SJCRH30 (cell line): ENCODE measurements around the gene COG5. TPM values are rescaled to one million over a fixed set of nuclear protein-coding genes. Genes with fewer than 3 reads are reported as not detected.

Source experiments
- DNase-seq, 2 experiments: peaks; one replicate each; pipeline ENCODE4 v3.0.0-alpha.2; 2015 to 2020
- H3K27ac ChIP-seq: fragments of 250-450 bp; sonication (Bioruptor Pico); 2 replicates; pipeline ENCODE4 v1.5.1; 2020; ENCODE audit warnings: mild to moderate bottlenecking, moderate library complexity
- H3K27me3 ChIP-seq: fragments of 250-450 bp; sonication (Bioruptor Pico); 2 replicates; pipeline ENCODE4 v1.5.1; 2020; ENCODE audit warnings: mild to moderate bottlenecking, moderate library complexity
- H3K36me3 ChIP-seq: fragments of 250-450 bp; sonication (Bioruptor Pico); 2 replicates; pipeline ENCODE4 v1.5.1; 2020; ENCODE audit warnings: mild to moderate bottlenecking, moderate library complexity
- H3K4me1 ChIP-seq: fragments of 250-450 bp; sonication (Bioruptor Pico); 2 replicates; pipeline ENCODE4 v1.5.1; 2020; ENCODE audit warnings: mild to moderate bottlenecking, moderate library complexity
- H3K4me3 ChIP-seq: fragments of 250-450 bp; sonication (Bioruptor Pico); 2 replicates; pipeline ENCODE4 v1.5.1; 2020; ENCODE audit warnings: mild to moderate bottlenecking, moderate library complexity
- H3K9me3 ChIP-seq: fragments of 250-450 bp; sonication (Bioruptor Pico); replicated peaks from 2 replicates; pipeline ENCODE4 v1.5.1; 2020; ENCODE audit warnings: mild to moderate bottlenecking, moderate library complexity
- total RNA-seq: library from RNA; depleted of rRNA; stranded (reverse); fragments of >200 nt; shearing (Covaris generic); gene quantifications from 2 replicates; pipeline ENCODE4 v1.2.3, GENCODE V29; 2014

Gene COG5
- total RNA-seq, 1 experiment from 2014 or later: 41.1 TPM

DNA sequence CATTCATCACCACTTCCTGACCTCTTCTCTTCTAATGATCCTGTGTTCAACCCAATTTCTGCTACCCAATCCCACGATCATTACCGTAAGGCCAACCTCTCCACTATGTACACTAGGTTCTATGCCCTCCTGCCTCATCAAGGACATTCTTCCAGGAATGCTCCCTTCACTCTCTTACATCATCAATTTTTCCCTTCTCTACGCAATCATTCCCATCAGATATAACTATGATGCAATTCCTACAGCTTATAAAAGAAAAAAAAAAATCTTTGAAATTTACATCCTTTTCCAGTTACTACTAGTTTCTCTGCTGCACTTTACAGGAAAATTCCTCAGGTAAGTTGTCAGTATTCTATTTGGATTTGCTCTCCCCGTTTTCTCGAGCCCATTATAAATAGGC lies 124.7 kb downstream of the COG5 start:
- Histone ChIP-seq H3K4me3 (no peak overlapping the region), H3K36me3 (no peaks in the 10 kb centered on the region; the same call in 1 of the 2 replicates), H3K4me1 (no peaks in the 10 kb centered on the region), H3K9me3 (no peaks in the 10 kb centered on the region), H3K27ac (no peak overlapping the region), H3K27me3 (no peaks in the 10 kb centered on the region)
- no peak for DNase-seq

DNA sequence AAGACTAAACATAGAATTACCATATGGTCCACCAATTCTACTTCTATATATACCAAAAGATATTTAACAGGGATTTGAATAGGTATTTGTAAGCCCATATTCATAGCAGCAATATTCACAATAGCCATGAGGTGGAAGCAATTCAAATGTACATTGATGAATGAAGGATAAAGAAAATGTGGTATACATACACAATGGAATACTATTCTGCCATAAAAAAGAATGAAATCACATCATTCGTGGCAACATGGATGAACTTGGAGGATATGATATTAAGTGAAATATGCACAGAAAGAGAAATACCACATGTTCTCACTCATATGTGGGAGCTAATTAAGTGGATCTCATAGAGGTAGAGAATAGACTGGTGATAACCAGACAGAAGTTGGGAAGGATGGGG lies 128.0 kb downstream of the COG5 start:
- no peaks in the 10 kb centered on the region for H3K27me3 ChIP-seq
- DNase-seq: no peak

DNA sequence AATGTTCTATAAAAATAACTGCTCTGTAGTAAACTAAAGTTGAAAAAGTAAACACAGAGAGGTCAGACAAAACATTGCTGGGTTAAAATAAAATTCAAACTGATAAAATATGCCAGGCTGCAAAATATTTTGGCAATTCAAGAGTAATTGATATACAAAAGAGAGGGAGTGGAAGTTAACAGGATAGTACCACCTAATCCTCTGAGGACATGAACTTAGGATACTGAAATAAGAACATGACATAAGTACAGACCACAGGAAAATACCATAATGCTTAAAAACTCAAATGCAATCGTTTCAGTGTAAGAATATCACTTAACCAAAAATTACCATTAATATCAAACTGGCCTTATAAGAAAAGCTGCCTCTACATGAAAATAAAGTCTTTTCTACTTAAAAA lies 131.5 kb downstream of the COG5 start:
- no peak for DNase-seq
- no peak overlapping the region for H3K27ac ChIP-seq
- H3K4me1 ChIP-seq: no peaks in the 10 kb centered on the region
- no peaks in the 10 kb centered on the region for H3K36me3 ChIP-seq
- H3K4me3 ChIP-seq: no peak overlapping the region
- H3K27me3 ChIP-seq: no peaks in the 10 kb centered on the region
- no peaks in the 10 kb centered on the region for H3K9me3 ChIP-seq

More for the DNA sequence above, 128.0 kb downstream of the COG5 start:
- Histone ChIP-seq H3K9me3 (no peaks in the 10 kb centered on the region), H3K36me3 (no peaks in the 10 kb centered on the region), H3K27ac (no peak overlapping the region), H3K4me1 (no peaks in the 10 kb centered on the region), H3K4me3 (no peak overlapping the region)

DNA sequence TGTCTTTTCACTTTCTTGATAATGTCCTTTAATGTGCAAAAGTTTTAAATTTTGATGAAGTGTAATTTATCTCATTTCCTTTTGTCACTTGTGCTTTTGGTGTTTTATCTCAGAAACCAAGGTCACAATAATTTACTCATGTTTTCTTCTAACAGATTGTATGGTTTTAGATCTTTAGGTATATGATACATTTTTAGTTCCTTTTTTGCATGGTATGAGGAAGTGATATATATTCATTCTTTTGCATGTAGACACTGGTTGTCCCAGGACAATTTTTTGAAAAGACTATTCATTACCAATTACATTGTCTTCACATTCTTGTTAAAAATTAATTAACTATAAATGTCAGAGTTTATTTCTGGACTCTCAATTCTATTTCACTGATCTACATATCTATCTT lies 133.7 kb downstream of the COG5 start:
- DNase-seq: no peak
- Histone ChIP-seq H3K27ac (no peak overlapping the region), H3K36me3 (no peaks in the 10 kb centered on the region), H3K27me3 (no peaks in the 10 kb centered on the region), H3K4me3 (no peak overlapping the region), H3K9me3 (no peaks in the 10 kb centered on the region), H3K4me1 (no peaks in the 10 kb centered on the region)

DNA sequence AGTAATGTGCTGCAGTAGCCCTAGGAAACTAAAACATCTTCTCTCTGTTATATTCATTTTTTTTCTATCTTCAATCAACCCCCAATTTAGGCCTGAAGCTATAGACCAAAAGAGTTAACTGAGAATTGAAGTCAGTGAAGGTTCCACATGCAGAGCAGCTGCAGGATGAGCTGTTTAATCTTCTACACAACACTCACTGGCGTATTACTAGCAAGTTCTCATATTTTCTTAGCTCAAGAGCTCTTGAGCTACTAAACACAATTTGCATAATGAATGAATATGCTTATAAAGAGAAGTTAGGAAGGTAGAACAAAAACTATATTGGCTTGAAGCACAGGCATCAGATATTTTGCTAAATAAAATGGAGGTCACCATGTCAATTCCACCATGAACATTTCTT lies 135.1 kb downstream of the COG5 start:
- no peak overlapping the region for H3K4me3 ChIP-seq
- H3K36me3 ChIP-seq: no peaks in the 10 kb centered on the region
- H3K9me3 ChIP-seq: no peaks in the 10 kb centered on the region
- H3K4me1 ChIP-seq: no peaks in the 10 kb centered on the region
- no peaks in the 10 kb centered on the region for H3K27me3 ChIP-seq
- no peak overlapping the region for H3K27ac ChIP-seq
- no peak for DNase-seq

DNA sequence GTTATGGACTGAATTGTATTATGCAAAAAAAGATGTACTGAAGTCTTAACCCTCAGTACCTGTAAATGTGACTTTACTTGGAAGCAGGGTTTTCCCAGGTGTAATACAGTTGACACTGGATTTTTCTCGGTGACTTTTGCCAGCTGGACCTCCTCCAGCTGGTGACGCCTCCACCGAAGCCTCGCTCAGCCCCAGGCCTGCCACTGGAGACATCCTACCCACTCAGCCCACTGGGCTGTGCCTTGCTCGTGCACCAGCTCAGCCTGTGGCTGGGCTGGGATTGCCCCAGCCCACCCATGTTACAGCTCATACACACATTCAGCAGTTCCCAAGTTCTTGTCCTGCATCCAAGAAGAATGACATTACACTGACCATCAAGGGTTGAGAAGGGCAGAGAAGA lies 136.3 kb downstream of the COG5 start:
- H3K9me3 ChIP-seq: no peaks in the 10 kb centered on the region
- H3K4me1 ChIP-seq: no peaks in the 10 kb centered on the region
- no peaks in the 10 kb centered on the region for H3K27me3 ChIP-seq
- no peak overlapping the region for H3K4me3 ChIP-seq
- 0 out of 2 replicates have a peak, but pooled peaks cover 3% of the 10 kb centered on the region for H3K36me3 ChIP-seq
- H3K27ac ChIP-seq: no peak overlapping the region
- no peak for DNase-seq

DNA sequence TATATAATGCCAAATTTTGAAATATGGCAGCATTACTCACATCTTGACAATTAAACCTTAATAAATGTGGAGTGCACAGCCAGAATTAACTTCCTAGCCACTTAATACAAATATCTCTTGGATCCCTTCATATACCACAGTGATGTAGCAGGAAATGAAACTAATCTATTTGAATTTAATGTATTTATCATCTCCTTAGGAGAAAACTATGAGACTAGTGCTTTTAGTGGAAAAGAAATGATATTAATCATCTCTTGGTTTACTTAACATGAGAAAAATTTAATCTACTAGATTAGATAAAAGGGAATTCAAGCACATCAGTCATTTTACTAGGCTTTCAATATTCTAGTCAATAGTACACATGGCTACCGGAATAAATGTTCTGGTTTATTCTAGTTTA lies 149.5 kb downstream of the COG5 start:
- H3K9me3 ChIP-seq: no peaks in the 10 kb centered on the region
- H3K36me3 ChIP-seq: no peaks in the 10 kb centered on the region
- no peak for DNase-seq
- no peak overlapping the region for H3K27ac ChIP-seq
- H3K27me3 ChIP-seq: no peaks in the 10 kb centered on the region
- no peak overlapping the region for H3K4me3 ChIP-seq
- no peaks in the 10 kb centered on the region for H3K4me1 ChIP-seq

DNA sequence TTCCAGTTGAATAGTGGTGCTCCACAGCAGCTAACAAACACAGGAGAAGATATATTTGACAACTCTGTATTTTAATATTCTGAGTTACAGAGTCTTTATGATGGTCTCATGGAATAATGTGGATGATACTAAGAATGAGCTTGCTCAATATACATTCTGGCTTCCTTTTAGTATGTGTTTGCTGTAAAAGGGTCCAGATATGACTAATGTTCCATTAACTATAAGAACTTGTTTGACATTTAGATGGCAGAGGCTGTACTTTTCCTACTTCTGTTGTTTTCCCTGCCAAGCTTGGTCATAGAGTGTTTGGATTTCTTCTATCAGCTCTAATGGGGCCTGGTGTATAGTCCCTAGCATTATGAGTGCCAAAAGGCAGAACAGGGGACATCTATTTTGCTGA lies 155.4 kb downstream of the COG5 start:
- no peak overlapping the region for H3K27ac ChIP-seq
- no peaks in the 10 kb centered on the region for H3K9me3 ChIP-seq
- DNase-seq: no peak
- H3K4me3 ChIP-seq: no peak overlapping the region
- no peaks in the 10 kb centered on the region for H3K27me3 ChIP-seq
- H3K4me1 ChIP-seq: no peaks in the 10 kb centered on the region
- no peaks in the 10 kb centered on the region for H3K36me3 ChIP-seq

DNA sequence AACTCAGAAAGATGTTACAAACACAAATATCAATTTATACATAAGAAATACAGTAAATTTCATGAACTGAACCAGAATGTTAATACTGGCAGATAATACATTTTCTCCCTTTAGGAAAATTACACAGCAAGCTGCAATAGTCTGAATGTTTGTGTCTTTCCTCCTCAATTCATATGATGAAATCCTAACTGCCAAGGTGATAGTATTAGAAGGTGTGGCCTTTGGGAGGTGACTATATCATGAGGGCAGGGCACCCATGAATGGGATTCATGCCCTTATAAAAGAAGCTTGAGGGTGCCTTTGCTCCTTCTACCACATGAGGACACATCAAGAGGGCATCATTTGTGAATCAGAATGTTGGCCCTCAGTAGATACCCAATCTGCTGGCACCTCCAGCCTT lies 158.2 kb downstream of the COG5 start:
- no peak overlapping the region for H3K27ac ChIP-seq
- DNase-seq: no peak
- H3K9me3 ChIP-seq: no peaks in the 10 kb centered on the region
- H3K36me3 ChIP-seq: no peaks in the 10 kb centered on the region
- H3K4me1 ChIP-seq: no peaks in the 10 kb centered on the region
- H3K4me3 ChIP-seq: no peak overlapping the region
- H3K27me3 ChIP-seq: no peaks in the 10 kb centered on the region

DNA sequence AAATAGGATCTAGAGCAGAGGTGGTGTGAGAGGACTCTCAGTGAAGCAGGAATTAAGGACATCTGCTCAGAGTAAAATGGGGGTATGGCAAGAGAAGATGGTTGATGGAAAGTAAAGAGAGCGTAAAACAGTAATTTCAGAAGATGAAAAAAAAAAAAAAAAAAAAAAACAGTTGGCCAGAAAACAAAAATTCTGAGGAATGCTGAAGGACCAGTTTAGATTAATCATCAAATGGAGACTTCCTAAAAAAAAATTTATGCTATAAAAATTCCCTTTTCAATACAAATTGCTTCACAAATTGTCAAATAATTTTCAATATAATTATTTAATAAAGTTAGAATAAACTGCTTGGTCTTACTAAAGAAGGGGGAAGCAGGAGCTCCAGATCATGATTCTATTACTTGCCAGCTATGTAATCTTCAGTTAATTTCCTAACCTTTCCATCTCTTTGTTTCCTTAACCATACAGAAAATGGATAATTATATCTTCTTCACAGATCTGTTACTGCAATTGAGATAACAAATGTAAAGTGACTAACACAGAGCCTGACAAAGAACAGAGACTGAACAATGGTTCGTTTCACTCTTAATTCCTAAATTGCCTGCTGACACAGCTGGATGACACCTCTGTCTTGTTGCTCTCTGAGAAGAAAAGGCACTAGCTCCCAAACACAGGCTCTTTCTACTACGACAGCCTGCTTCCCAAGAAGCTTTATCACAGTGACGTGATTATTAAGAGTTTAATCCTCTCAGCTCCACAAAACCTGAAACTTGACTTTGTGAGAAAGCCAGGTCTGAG lies 158.8 kb downstream of the COG5 start:
- H3K4me1 ChIP-seq: no peaks in the 10 kb centered on the region
- no peak for DNase-seq
- H3K4me3 ChIP-seq: no peak overlapping the region
- H3K27me3 ChIP-seq: no peaks in the 10 kb centered on the region
- H3K36me3 ChIP-seq: no peaks in the 10 kb centered on the region
- no peaks in the 10 kb centered on the region for H3K9me3 ChIP-seq
- no peak overlapping the region for H3K27ac ChIP-seq

DNA sequence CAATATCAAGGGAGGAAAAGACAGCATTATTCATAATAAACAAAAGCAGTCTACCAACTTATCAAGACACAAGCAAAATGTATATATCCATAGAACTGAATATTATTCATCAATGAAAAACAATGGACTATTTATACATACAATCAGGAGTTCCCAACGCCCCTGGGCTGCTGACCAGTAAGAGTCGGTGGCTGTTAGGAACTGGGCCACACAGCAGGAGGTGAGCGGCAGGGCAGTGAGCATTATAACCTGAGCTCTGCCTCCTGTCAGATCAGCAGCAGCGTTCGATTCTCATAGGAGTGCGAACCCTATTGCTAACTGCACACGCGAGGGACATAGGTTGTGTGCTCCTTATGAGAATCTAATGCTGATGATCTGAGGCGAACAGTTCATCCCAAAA lies 165.6 kb downstream of the COG5 start:
- DNase-seq: no peak
- no peaks in the 10 kb centered on the region for H3K9me3 ChIP-seq
- H3K4me3 ChIP-seq: no peak overlapping the region
- H3K36me3 ChIP-seq: no peaks in the 10 kb centered on the region
- no peaks in the 10 kb centered on the region for H3K27me3 ChIP-seq
- no peak overlapping the region for H3K27ac ChIP-seq
- H3K4me1 ChIP-seq: no peaks in the 10 kb centered on the region

DNA sequence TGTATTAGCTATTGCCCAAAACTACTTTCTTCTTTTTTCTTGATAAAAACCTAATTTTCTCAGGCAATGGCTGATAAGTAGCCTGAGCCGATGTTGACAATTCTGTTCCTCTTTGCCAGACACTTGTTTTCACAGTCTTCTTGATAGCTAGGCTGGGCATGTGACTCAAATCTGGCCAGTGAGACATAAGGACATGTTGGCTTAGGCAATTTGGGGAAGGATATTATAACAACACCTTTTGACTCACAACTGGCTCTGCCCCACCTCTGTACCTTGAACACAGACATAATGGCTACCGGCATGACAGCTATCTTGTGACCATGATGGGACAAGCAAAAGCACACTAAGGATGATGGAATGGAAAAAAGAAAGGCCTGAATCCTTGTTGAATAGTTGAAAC lies 166.7 kb downstream of the COG5 start:
- H3K27ac ChIP-seq: no peak overlapping the region
- no peaks in the 10 kb centered on the region for H3K4me1 ChIP-seq
- DNase-seq: no peak
- H3K9me3 ChIP-seq: no peaks in the 10 kb centered on the region
- H3K27me3 ChIP-seq: no peaks in the 10 kb centered on the region
- no peaks in the 10 kb centered on the region for H3K36me3 ChIP-seq
- H3K4me3 ChIP-seq: no peak overlapping the region

DNA sequence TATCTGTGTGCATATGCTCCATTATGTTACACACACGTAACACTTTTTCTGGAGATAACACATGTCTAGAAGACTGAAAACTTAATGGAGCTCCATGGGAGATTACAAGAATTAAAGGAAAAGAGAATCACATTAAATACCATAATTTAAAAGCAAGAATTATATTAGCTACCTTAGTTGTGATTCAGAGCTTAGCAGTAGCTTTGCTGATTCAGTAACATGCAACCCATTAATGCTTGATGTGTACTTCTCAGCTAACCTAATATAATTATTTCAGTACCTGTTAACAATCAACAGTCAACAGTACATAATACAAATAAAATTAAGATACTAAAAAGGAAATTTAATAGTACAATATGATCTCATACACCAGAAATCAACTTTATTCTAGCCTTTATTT lies 167.6 kb downstream of the COG5 start:
- Histone ChIP-seq H3K27me3 (no peaks in the 10 kb centered on the region), H3K4me1 (no peaks in the 10 kb centered on the region), H3K9me3 (no peaks in the 10 kb centered on the region), H3K36me3 (no peaks in the 10 kb centered on the region), H3K4me3 (no peak overlapping the region), H3K27ac (no peak overlapping the region)
- no peak for DNase-seq

DNA sequence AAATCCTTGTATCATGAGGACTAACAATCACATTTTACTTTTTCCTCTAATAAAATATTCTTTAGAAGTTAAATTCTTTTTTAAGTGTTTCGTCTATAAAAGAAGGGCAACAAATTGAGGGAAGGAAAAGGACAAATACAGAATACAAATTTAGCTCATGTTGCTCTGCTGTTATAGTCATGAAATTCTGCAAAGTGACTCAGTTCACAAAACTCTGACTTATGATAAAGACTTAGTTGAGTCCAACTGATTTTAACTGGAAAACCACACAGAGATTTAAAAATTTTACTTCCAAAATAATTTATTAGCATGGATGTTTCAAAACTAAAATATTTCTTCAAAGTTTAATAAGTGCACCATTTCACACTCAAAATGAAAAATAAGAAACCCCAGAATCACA lies 168.9 kb downstream of the COG5 start:
- H3K27ac ChIP-seq: no peak overlapping the region
- no peaks in the 10 kb centered on the region for H3K9me3 ChIP-seq
- H3K4me1 ChIP-seq: no peaks in the 10 kb centered on the region
- no peak overlapping the region for H3K4me3 ChIP-seq
- H3K27me3 ChIP-seq: no peaks in the 10 kb centered on the region
- no peaks in the 10 kb centered on the region for H3K36me3 ChIP-seq
- no peak for DNase-seq

DNA sequence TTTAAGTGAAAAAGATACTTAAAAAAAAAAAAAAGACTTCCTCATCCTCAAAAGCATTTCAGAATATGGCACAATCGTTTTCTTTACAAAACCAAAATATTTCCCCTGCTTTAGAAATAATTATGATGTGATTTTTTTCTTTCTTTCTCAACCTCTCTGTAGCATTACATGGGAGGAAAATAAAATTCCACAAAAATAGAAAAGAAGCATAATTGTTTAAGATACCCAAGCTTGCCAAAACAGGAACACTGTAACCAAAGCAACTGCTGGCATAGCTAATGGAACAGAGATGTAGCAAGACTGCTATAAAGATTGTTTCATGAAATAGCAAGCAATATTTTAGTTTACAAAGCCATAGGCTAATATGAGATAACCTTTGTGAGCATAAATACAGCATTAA lies 169.4 kb downstream of the COG5 start:
- Histone ChIP-seq H3K36me3 (no peaks in the 10 kb centered on the region), H3K4me1 (no peaks in the 10 kb centered on the region), H3K27me3 (no peaks in the 10 kb centered on the region), H3K9me3 (no peaks in the 10 kb centered on the region), H3K4me3 (no peak overlapping the region), H3K27ac (no peak overlapping the region)
- no peak for DNase-seq

DNA sequence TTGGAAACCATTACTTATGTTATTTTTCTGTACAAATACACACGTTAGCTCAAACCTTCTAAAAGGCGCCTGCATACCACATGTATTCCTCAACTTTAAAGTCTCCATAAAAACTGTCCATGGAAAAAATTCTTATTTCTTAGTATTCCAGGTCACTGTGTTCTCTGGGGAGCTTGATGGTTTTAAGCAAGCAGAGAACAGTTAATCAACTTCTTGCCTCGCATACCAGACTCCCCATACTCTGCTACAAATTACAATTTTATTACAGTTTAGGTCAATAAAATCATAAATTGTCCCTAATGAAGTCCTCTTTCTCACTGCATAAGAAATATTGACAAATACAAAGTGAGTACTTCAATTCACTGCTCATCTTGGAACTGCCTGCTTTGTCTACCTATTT lies 170.9 kb downstream of the COG5 start:
- H3K4me3 ChIP-seq: no peak overlapping the region
- DNase-seq: no peak

More for the DNA sequence above, 170.9 kb downstream of the COG5 start:
- Histone ChIP-seq H3K27me3 (no peaks in the 10 kb centered on the region), H3K36me3 (no peaks in the 10 kb centered on the region), H3K9me3 (no peaks in the 10 kb centered on the region), H3K4me1 (no peaks in the 10 kb centered on the region), H3K27ac (no peak overlapping the region)
